Mononuclear cell (primary cell): Measurements from ENCODE around the gene IRGQ. TPM values are rescaled to one million over a fixed set of nuclear protein-coding genes. Genes with fewer than 3 reads are reported as not detected.

Experiments used
- H3K27me3 ChIP-seq: 2 replicates; pipeline ENCODE4 v1.6.0; 2011; ENCODE audit warnings: low read length, control low read depth; ENCODE audit not compliant: insufficient read depth
- H3K4me1 ChIP-seq: 2 replicates; pipeline ENCODE4 v1.5.1; 2011; ENCODE audit warnings: mild to moderate bottlenecking, low read length, control low read depth; ENCODE audit not compliant: insufficient read depth
- H3K4me3 ChIP-seq: 2 replicates; pipeline ENCODE4 v1.5.1; 2011; ENCODE audit warnings: mild to moderate bottlenecking, low read length, moderate library complexity
- H3K9me3 ChIP-seq: 2 replicates; pipeline ENCODE4 v1.5.1; 2011; ENCODE audit warnings: low read depth, mild to moderate bottlenecking, control low read depth, low read length
- total RNA-seq: library from RNA; depleted of rRNA; stranded (reverse); fragments of >200 nt; gene quantifications from one replicate; pipeline ENCODE4 v1.2.3, GENCODE V29; 2012

Gene IRGQ
- total RNA-seq, 1 donor: 19.5 TPM

DNA sequence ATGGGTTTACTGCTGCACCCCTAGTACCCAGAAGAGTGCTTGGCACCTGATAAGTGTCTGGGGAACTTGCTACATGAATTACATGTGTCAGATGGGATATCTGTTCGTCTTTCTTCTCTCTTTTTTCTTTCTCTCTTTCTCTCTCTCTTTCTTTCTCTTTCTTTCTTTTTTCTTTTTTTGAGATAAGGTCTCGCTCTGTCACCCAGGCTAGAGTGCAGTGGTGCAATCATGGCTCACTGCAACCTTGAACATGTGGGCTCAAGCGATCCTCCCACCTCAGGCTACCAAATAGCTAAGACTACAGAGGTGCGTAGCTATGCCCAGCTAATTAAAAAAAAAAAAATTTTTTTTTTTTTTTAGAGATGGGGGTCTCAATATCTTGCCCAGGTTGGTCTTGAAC is 37.6 kb upstream of the IRGQ start:
- Histone ChIP-seq H3K4me3 (no peak overlapping the region), H3K9me3 (no peaks in the 10 kb centered on the region), H3K4me1 (peaks cover 3% of the 10 kb centered on the region), H3K27me3 (peaks cover 20% of the 10 kb centered on the region)

GRCh38 chr19:43631491-43631890 is 35.6 kb upstream of the IRGQ start:
- peaks cover 3% of the 10 kb centered on the region for H3K27me3 ChIP-seq
- no peak overlapping the region for H3K4me3 ChIP-seq
- no peaks in the 10 kb centered on the region for H3K4me1 ChIP-seq
- no peaks in the 10 kb centered on the region for H3K9me3 ChIP-seq

DNA sequence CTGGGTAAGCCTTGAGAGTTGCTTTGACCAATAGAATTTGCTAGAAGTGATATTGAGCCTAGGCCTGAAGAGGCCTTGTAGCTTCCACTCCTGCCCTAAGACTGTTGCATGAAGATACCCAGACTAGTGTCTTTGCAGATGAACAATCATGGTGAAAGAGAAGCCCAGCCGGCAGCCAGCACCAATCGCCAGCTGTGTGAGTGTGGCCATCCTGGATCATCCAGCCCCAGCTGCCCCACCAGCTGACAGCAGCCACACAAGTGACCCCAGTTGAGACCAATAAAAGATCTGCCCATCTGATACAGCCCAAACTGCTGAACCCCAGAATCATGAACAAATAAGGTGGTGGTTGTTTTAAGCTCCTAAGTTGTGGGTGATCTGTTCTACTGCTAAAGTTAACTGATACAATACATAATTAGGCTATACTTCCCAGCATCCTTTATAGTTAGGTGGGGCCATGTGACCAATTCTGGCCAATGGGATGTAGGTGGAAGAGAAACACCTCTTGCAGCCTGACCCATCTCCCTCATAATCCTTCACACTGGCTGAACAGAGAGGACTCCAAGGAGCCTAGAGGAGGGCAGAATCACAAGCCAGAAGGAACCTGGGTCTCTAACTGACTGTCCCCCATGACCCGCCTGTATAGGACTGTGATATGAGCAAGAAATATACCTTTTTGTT is 32.9 kb upstream of the IRGQ start:
- Histone ChIP-seq H3K4me1 (peaks cover 3% of the 10 kb centered on the region), H3K27me3 (no peaks in the 10 kb centered on the region), H3K9me3 (no peaks in the 10 kb centered on the region), H3K4me3 (no peak overlapping the region)

- no peaks in the 10 kb centered on the region for H3K9me3 ChIP-seq
- H3K4me3 ChIP-seq: no peak overlapping the region
- no peaks in the 10 kb centered on the region for H3K27me3 ChIP-seq
- peaks cover 3% of the 10 kb centered on the region for H3K4me1 ChIP-seq
Observed at GRCh38 chr19:43626838-43627237, 30.9 kb upstream of the IRGQ start.

- Histone ChIP-seq H3K9me3 (no peaks in the 10 kb centered on the region), H3K4me1 (peaks cover 3% of the 10 kb centered on the region), H3K4me3 (no peak overlapping the region), H3K27me3 (no peaks in the 10 kb centered on the region)
Observed at GRCh38 chr19:43625918-43626579, 30.1 kb upstream of the IRGQ start.

DNA sequence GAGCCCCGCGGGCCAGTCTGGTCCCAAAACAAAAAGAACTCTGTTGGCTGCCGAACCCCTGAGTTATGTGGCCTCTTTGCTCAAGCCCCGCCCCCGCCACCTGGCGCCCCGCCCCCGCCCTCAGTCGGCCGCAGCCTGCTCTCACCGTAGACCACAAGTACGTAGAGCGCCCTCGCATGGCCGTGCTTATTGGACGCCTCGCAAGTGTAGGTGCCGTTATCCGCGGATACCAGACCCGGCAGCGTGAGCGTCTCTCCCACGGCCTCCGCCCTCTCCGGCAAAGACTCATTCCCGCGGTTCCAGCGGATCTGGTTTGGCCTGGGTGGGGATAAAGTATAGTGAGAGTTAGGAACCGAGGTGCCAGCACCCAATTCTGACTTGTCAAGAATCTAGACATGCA is 29.0 kb upstream of the IRGQ start:
- Histone ChIP-seq H3K4me3 (no peak overlapping the region), H3K4me1 (peaks cover 13% of the 10 kb centered on the region), H3K9me3 (no peaks in the 10 kb centered on the region), H3K27me3 (no peaks in the 10 kb centered on the region)

- Histone ChIP-seq H3K4me1 (peaks cover 13% of the 10 kb centered on the region), H3K4me3 (no peak overlapping the region), H3K9me3 (no peaks in the 10 kb centered on the region), H3K27me3 (no peaks in the 10 kb centered on the region)
Observed at GRCh38 chr19:43623889-43624670, 28.1 kb upstream of the IRGQ start.

- H3K9me3 ChIP-seq: no peaks in the 10 kb centered on the region
- no peaks in the 10 kb centered on the region for H3K27me3 ChIP-seq
- peaks cover 22% of the 10 kb centered on the region for H3K4me1 ChIP-seq
Observed at GRCh38 chr19:43622956-43623355, 27.0 kb upstream of the IRGQ start.

DNA sequence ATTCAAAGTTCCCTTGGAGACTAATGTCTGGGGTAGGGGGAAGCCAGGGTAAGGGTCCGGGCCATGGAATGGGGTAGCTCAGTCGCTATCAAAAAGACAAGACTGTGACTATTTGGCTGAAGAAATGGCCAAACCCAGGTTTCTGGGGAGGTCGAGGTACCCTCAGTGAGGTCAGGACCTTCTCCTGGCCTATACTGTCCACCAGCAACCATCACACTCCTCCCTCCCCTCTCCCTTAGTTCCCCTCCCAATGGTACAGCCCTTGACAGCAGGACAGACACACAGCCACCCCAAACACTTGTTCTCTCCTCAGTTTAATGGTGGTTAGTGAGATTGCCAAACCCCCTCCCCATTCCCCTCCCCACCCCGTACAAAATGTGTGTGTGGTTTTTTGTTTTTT is 26.1 kb upstream of the IRGQ start:
- Histone ChIP-seq H3K27me3 (no peaks in the 10 kb centered on the region), H3K4me1 (peaks cover 22% of the 10 kb centered on the region), H3K9me3 (no peaks in the 10 kb centered on the region), H3K4me3 (no peak overlapping the region)

More at GRCh38 chr19:43622956-43623355, 27.0 kb upstream of the IRGQ start:
- H3K4me3 ChIP-seq: no peak overlapping the region

DNA sequence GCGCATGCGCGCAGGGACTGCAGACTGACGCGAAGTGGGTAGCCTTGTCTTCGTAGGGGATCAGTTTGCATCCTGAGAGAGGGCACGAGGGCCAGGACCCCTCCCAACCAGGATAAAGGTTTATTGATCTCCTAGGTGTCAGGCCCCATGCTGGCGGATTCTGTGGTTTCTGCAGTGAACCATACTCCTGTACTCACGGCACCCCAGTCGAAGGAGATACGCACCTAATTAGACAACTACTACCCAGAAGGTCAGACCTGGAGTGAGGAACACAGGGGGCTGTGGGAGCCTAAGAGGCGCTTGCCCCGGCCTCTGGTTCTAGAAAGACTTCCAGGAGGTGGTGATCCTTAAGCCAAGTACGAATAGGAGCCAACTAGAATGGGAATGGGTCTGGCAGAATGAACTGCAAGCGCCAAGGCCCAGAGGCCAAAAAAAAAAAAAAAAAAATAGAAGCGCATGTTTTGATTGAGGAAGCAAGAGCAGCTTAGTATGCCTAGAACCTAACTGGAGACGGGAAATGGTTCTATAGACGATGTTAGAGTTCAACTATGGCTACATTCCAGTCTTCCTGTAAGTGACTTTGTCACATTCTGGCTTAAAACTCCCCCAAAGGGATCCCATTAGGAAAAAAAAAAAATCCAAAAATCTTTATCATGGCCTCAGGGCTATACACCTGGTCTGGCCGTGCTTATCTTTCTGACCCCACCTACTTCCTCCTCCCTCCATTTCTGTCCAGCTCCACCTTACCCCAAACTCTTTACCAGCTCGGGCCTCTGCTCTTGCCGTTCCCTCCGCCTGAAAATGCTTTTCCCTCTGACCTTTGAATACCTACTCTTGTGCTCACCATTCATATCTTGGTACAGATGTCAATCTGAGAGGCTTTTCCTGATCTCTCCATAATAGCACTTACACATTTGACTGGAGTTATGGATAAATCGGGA is 24.4 kb upstream of the IRGQ start:
- peaks cover 22% of the 10 kb centered on the region for H3K4me1 ChIP-seq
- no peaks in the 10 kb centered on the region for H3K9me3 ChIP-seq
- peak overlapping the region; percentile 75 for H3K4me3 ChIP-seq
- H3K27me3 ChIP-seq: no peaks in the 10 kb centered on the region

DNA sequence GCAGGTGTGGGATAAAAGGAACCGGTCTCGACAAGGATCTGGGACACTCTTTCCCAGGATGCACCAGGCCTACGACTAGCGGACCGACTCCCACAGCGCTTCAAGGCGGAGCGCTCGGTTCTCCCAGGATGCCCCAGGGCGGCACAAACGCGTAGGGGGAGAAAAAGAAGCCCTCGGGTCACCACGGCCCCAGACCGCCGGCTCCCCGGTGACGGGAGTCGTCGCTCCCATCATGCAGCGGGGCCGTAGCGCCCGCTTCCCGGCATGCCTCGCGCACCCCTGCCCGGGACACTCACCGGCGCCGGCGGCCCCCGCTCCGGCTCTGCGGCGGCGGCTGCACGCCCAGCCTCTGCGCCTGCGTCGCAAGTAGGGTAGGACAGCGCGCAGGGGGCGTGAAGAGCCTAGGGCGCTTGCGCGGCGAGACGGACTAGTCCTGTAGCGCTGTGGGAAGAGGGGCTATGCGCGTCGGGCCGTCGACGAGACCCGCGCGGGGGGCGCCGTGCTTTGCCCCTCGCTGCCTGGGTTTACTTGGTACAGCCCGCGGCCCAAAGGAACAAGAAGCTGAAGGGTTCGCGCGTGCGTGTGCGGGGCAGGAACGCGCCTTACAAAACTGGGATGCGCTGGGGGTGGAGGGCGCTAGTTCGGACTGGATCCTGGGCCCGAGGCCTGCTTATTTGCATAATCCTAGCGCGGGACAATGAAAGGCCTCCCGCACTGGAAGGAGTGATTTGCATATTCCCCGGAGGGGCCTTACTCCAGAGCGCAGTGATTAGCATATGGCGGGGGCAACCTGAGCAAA is 23.5 kb upstream of the IRGQ start, which contains the start of gene ZNF428:
Gene ZNF428 (minus strand): TSS at position 368 of the 799 bp plus-strand sequence. CDS start 5,325 bp downstream, outside the sequence.
- no peaks in the 10 kb centered on the region for H3K27me3 ChIP-seq
- peaks cover 18% of the 10 kb centered on the region for H3K4me1 ChIP-seq
- no peaks in the 10 kb centered on the region for H3K9me3 ChIP-seq
- peak within 1 kb of the TSS; percentile 75 for H3K4me3 ChIP-seq

DNA sequence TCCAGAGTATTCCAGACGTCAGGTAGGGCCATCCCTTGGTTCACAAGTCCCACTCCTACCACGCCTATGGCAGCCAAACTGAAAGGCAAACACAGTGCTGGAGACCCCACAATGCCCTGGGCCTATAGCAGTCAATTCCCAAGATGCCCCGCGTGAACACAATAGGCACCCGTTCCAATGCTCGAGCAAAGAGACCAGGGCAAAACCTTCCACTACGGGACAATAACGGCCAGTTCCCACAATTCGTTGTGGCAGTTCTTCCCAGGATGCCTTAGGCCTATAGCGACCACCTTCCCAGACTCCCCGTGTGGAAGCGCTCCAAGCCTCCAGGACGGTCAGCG is 23.0 kb upstream of the IRGQ start:
- Histone ChIP-seq H3K4me1 (peaks cover 18% of the 10 kb centered on the region), H3K9me3 (no peaks in the 10 kb centered on the region), H3K27me3 (no peaks in the 10 kb centered on the region), H3K4me3 (peak overlapping the region; percentile 75)

DNA sequence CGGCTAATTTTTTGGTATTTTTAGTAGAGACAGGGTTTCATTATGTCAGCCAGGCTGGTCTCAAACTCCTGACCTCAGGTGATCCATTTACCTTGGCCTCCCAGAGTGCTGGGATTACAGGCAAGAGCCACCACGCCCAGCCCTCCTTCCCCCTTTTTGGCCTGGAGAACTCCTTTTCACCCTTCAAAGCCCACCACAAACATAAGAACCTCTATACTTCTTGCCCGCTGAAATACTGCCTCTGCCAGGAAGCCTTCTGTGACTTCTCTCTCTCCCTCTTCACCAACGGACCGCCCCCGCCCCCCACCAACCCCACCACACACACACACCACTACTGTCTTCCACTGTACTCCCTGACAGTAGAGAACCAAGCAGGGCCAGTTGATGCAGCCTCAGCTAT is 21.0 kb upstream of the IRGQ start:
- Histone ChIP-seq H3K4me1 (peaks cover 18% of the 10 kb centered on the region), H3K9me3 (no peaks in the 10 kb centered on the region), H3K4me3 (no peak overlapping the region), H3K27me3 (no peaks in the 10 kb centered on the region)

GRCh38 chr19:43616306-43616705 is 20.4 kb upstream of the IRGQ start:
- H3K4me1 ChIP-seq: peaks cover 18% of the 10 kb centered on the region
- H3K27me3 ChIP-seq: no peaks in the 10 kb centered on the region
- H3K9me3 ChIP-seq: no peaks in the 10 kb centered on the region
- H3K4me3 ChIP-seq: no peak overlapping the region
